HUES48 (cell line): ENCODE measurements around the gene RAB24.

Experiments used
- H3K27ac ChIP-seq: one replicate; pipeline ENCODE4 v1.7.0; 2013; ENCODE audit warnings: low read depth, low read length, inconsistent platforms
- H3K27me3 ChIP-seq: 2 replicates; pipeline ENCODE4 v1.6.1; 2013; ENCODE audit warnings: mild to moderate bottlenecking, low read length; ENCODE audit not compliant: control insufficient read depth, insufficient read depth
- H3K36me3 ChIP-seq: 2 replicates; pipeline ENCODE4 v1.6.1; 2013; ENCODE audit warnings: low read length; ENCODE audit not compliant: control insufficient read depth, insufficient read depth
- H3K4me1 ChIP-seq: 2 replicates; pipeline ENCODE4 v1.6.1; 2013; ENCODE audit warnings: mild to moderate bottlenecking, low read length; ENCODE audit not compliant: control insufficient read depth, insufficient read depth
- H3K4me3 ChIP-seq: 2 replicates; pipeline ENCODE4 v1.5.1; 2013; ENCODE audit warnings: mild to moderate bottlenecking, low read depth, low read length
- H3K9ac ChIP-seq: 2 replicates; pipeline ENCODE4 v1.6.1; 2013; ENCODE audit warnings: mild to moderate bottlenecking, low read depth, low read length, moderate library complexity
- H3K9me3 ChIP-seq: 2 replicates; pipeline ENCODE4 v1.6.1; 2013; ENCODE audit warnings: low read length; ENCODE audit not compliant: control insufficient read depth, insufficient read depth

Gene RAB24

GRCh38 chr5:177332031-177332895, 28.7 kb upstream of the RAB24 start:
- Histone ChIP-seq H3K9ac (no peak overlapping the region), H3K4me3 (no peak overlapping the region), H3K4me1 (peaks cover 7% of the 10 kb centered on the region; the same call in 1 of the 2 replicates), H3K27me3 (no peaks in the 10 kb centered on the region), H3K9me3 (no peaks in the 10 kb centered on the region), H3K36me3 (peaks cover 65% of the 10 kb centered on the region), H3K27ac (no peak overlapping the region)

- peaks cover 57% of the 10 kb centered on the region for H3K36me3 ChIP-seq
- H3K4me1 ChIP-seq = peaks cover 8% of the 10 kb centered on the region
Measured at GRCh38 chr5:177330991-177331842, 27.7 kb upstream of the RAB24 start.

GRCh38 chr5:177329883-177330282, 26.4 kb upstream of the RAB24 start:
- Histone ChIP-seq H3K27me3 (no peaks in the 10 kb centered on the region), H3K9me3 (no peaks in the 10 kb centered on the region), H3K27ac (no peak overlapping the region), H3K36me3 (peaks cover 44% of the 10 kb centered on the region), H3K4me1 (peaks cover 21% of the 10 kb centered on the region), H3K9ac (no peak overlapping the region), H3K4me3 (no peak overlapping the region)

More at GRCh38 chr5:177330991-177331842, 27.7 kb upstream of the RAB24 start:
- Histone ChIP-seq H3K27me3 (no peaks in the 10 kb centered on the region), H3K9me3 (no peaks in the 10 kb centered on the region), H3K9ac (no peak overlapping the region), H3K4me3 (no peak overlapping the region), H3K27ac (no peak overlapping the region)

- Histone ChIP-seq H3K9ac (no peak overlapping the region), H3K27ac (no peak overlapping the region), H3K9me3 (no peaks in the 10 kb centered on the region), H3K36me3 (peaks cover 32% of the 10 kb centered on the region), H3K27me3 (no peaks in the 10 kb centered on the region), H3K4me1 (peaks cover 23% of the 10 kb centered on the region), H3K4me3 (no peak overlapping the region)
Measured at GRCh38 chr5:177328545-177329231, 25.2 kb upstream of the RAB24 start.

GRCh38 chr5:177327539-177328522, 24.3 kb upstream of the RAB24 start:
- Histone ChIP-seq H3K4me3 (no peak overlapping the region), H3K36me3 (peaks cover 23% of the 10 kb centered on the region), H3K27ac (peak overlapping the region; percentile 32), H3K9me3 (no peaks in the 10 kb centered on the region), H3K9ac (no peak overlapping the region), H3K27me3 (no peaks in the 10 kb centered on the region), H3K4me1 (peaks cover 23% of the 10 kb centered on the region)

- no peaks in the 10 kb centered on the region for H3K9me3 ChIP-seq
- H3K4me1 ChIP-seq = peaks cover 23% of the 10 kb centered on the region
- no peaks in the 10 kb centered on the region for H3K27me3 ChIP-seq
- peaks cover 9% of the 10 kb centered on the region; the same call in 1 of the 2 replicates for H3K36me3 ChIP-seq
- peak overlapping the region; percentile 95 for H3K27ac ChIP-seq
- H3K9ac ChIP-seq = peak overlapping the region; percentile 72
- peak overlapping the region; percentile 30; the same call in 1 of the 2 replicates for H3K4me3 ChIP-seq
Measured at GRCh38 chr5:177325868-177326381, 22.4 kb upstream of the RAB24 start.

- H3K27ac ChIP-seq = no peak overlapping the region
- H3K9ac ChIP-seq = no peak overlapping the region
- H3K4me1 ChIP-seq = peaks cover 15% of the 10 kb centered on the region
Measured at GRCh38 chr5:177320879-177321278, 17.4 kb upstream of the RAB24 start.

GRCh38 chr5:177319913-177320588, 16.5 kb upstream of the RAB24 start:
- H3K4me1 ChIP-seq = peaks cover 7% of the 10 kb centered on the region
- no peak overlapping the region for H3K9ac ChIP-seq
- H3K27ac ChIP-seq = no peak overlapping the region
- no peaks in the 10 kb centered on the region for H3K27me3 ChIP-seq
- H3K9me3 ChIP-seq = no peaks in the 10 kb centered on the region
- H3K36me3 ChIP-seq = no peaks in the 10 kb centered on the region
- H3K4me3 ChIP-seq = no peak overlapping the region

More at GRCh38 chr5:177320879-177321278, 17.4 kb upstream of the RAB24 start:
- no peak overlapping the region for H3K4me3 ChIP-seq
- H3K36me3 ChIP-seq = no peaks in the 10 kb centered on the region
- no peaks in the 10 kb centered on the region for H3K27me3 ChIP-seq
- no peaks in the 10 kb centered on the region for H3K9me3 ChIP-seq

- no peak overlapping the region for H3K9ac ChIP-seq
- H3K36me3 ChIP-seq = no peaks in the 10 kb centered on the region
- no peaks in the 10 kb centered on the region for H3K27me3 ChIP-seq
- no peak overlapping the region for H3K27ac ChIP-seq
- peaks cover 4% of the 10 kb centered on the region; the same call in 1 of the 2 replicates for H3K4me1 ChIP-seq
- no peak overlapping the region for H3K4me3 ChIP-seq
- no peaks in the 10 kb centered on the region for H3K9me3 ChIP-seq
Measured at GRCh38 chr5:177317959-177318377, 14.4 kb upstream of the RAB24 start.
